Right renal cortex interstitium (tissue), 3 donors: ENCODE data around the gene SH2B2. TPM values are rescaled to one million over a fixed set of nuclear protein-coding genes. Genes with fewer than 3 reads are reported as not detected.

Experiments
- DNase-seq, 3 donors: peaks; one replicate each; pipeline ENCODE4 v3.0.0-alpha.2; 2013; ENCODE audit warnings: low read depth in 3 of 3, low spot score in 2 of 3
- polyA plus RNA-seq, 3 donors: library from polyadenylated mRNA; unstranded; fragments of 120-200 nt; gene quantifications; one replicate each; pipeline ENCODE4 v1.2.1, GENCODE V29; 2013; ENCODE audit not compliant: insufficient read length in 3 of 3

The SH2B2 gene
- polyA plus RNA-seq, 3 donors, result 2.9 to 4.1 (median 3.4) TPM

- DNase-seq, result no peak
Measured at GRCh38 chr7:102264367-102264891, 22.2 kb upstream of the SH2B2 start.

GRCh38 chr7:102266541-102266940 is 20.1 kb upstream of the SH2B2 start:
- no peak for DNase-seq

- no peak for DNase-seq
Measured at GRCh38 chr7:102268635-102269034, 18.0 kb upstream of the SH2B2 start.

GRCh38 chr7:102270178-102270887 is 16.3 kb upstream of the SH2B2 start:
- no peak for DNase-seq

GRCh38 chr7:102271158-102271798 is 15.4 kb upstream of the SH2B2 start:
- no peak for DNase-seq

GRCh38 chr7:102272075-102272916 is 14.4 kb upstream of the SH2B2 start:
- no peak for DNase-seq

GRCh38 chr7:102272917-102273748 is 13.5 kb upstream of the SH2B2 start:
- no peak for DNase-seq

GRCh38 chr7:102273749-102274712 is 12.6 kb upstream of the SH2B2 start:
- no peak for DNase-seq

- no peak for DNase-seq
Measured at GRCh38 chr7:102275123-102275703, 11.5 kb upstream of the SH2B2 start.

GRCh38 chr7:102277901-102278300 is 8.8 kb upstream of the SH2B2 start:
- DNase-seq, result no peak

- peak in 2 of 3 donors; percentile 63 to 65 for DNase-seq
Measured at GRCh38 chr7:102279537-102280400, 6.9 kb upstream of the SH2B2 start.

- no peak for DNase-seq
Measured at GRCh38 chr7:102280521-102280920, 6.1 kb upstream of the SH2B2 start.

GRCh38 chr7:102281785-102282184 is 4.9 kb upstream of the SH2B2 start:
- no peak for DNase-seq

- DNase-seq, result no peak
Measured at GRCh38 chr7:102282465-102283362, 4.0 kb upstream of the SH2B2 start.

- no peak for DNase-seq
Measured at GRCh38 chr7:102283477-102284189, 3.0 kb upstream of the SH2B2 start.

GRCh38 chr7:102284399-102284798 is 2.3 kb upstream of the SH2B2 start:
- DNase-seq, result no peak
